Epithelial cell of proximal tubule (primary cell): Measurements from ENCODE around the gene ABCG4. TPM values are rescaled to one million over a fixed set of nuclear protein-coding genes. Genes with fewer than 3 reads are reported as not detected.

Source experiments
- DNase-seq: peaks from one replicate; pipeline ENCODE4 v3.0.0-alpha.2; 2011; ENCODE audit warnings: low read depth
- H3K4me3 ChIP-seq: 2 replicates; pipeline ENCODE4 v1.5.1; 2011; ENCODE audit warnings: low read depth, mild to moderate bottlenecking, low read length
- CTCF ChIP-seq: conservative IDR thresholded peaks from 2 replicates; pipeline ENCODE4 v1.5.1; 2012; ENCODE audit warnings: low read depth, mild to moderate bottlenecking, low read length
- total RNA-seq: library from RNA; depleted of rRNA; stranded (reverse); fragments of >200 nt; gene quantifications from 2 replicates; pipeline ENCODE4 v1.2.3, GENCODE V29; 2015

ABCG4 gene
- total RNA-seq, 1 donor from 2014 or later, result not detected

DNA sequence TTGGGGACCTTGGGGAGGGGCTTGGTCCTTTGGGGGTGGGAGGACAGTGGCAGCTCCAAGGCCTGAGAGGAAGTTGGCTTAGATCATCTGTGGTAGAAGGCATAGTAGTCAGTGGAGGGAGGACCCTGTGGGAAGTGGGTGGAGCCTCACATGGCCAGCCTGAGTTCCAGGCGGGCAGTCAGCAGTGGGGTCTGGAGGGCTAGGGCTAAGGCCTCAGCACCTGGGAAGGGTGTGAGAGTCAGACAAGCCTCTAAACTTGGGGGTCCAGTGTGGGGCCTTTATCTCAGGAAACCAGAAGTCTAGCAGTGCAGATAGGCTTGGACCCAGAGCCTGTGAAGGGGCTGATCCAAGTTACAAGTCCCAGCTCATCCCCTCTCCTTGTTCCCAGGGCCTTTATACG, 23.7 kb downstream of the ABCG4 start:
- no peak for TF ChIP-seq CTCF
- no peak overlapping the region for H3K4me3 ChIP-seq
- no peak for DNase-seq

GRCh38 chr11:119173453-119173852, 24.6 kb downstream of the ABCG4 start:
- H3K4me3 ChIP-seq, result no peak overlapping the region
- DNase-seq, result no peak
- no peak for TF ChIP-seq CTCF

- H3K4me3 ChIP-seq, result no peak overlapping the region
- DNase-seq, result no peak
- TF ChIP-seq CTCF, result no peak
Measured at GRCh38 chr11:119175493-119176077, 26.7 kb downstream of the ABCG4 start.

DNA sequence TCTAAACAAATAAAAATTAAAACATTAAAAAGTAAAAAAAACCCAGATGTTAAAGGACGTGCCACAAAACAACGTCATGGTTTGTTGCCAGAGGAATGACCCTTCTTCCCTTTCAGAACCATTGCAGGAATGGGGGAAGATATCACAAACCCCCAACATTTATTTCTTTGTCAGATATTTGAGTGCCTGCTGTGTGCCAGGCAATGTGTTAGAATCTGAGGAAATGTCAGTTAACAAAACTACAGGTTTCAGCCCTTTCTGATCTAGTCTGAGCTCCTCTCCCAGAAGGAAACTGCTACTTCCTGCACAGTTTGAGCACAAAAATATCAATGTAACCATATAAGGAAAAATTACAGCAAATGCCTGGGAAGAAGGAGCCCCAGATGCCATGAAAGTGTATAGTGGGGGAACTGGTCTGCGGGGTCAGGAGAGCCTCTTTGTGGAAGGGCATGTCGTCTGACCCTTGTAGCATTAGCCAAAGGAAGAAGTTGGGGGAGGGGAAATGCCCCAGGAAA, 29.4 kb downstream of the ABCG4 start:
- TF ChIP-seq CTCF, result no peak
- no peak overlapping the region for H3K4me3 ChIP-seq
- no peak for DNase-seq

DNA sequence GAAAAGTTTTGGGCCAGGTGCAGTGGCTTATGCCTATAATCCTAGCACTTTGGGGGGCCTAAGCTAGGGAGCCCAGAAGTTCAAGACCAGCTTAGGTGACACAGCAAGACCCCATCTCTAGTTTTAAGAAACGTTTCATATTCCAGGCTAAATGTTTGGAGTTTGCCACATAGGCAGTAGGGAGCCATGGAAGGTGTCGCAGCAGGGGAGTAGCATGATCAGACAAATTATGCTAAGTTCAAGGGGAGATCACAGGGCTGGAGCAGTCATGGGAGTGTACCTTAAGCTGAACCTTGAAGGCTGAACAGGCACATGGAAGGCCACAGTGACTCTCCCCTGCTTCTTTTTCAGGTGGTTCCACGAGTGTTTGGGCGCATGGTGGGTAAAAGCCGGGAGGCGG, 30.5 kb downstream of the ABCG4 start:
- H3K4me3 ChIP-seq, result no peak overlapping the region
- no peak for TF ChIP-seq CTCF
- DNase-seq, result no peak

DNA sequence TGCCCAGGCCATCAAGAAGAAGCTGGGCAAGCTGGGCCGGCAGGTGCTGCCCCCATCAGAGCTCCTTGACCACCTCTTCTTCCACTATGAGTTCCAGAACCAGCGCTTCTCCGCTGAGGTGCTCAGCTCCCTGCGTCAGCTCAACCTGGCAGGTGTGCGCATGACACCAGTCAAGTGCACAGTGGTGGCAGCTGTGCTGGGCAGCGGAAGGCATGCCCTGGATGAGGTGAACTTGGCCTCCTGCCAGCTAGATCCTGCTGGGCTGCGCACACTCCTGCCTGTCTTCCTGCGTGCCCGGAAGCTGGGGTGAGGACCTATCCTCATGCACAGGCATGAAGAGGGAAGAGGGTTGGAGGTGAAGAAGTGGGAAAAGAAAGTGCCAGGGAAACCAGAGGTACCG, 31.1 kb downstream of the ABCG4 start:
- no peak overlapping the region for H3K4me3 ChIP-seq
- TF ChIP-seq CTCF, result no peak
- no peak for DNase-seq
